Mesenchymal stem cell (in vitro differentiated cells and primary cell): ENCODE data around the gene FAM110A.

Source experiments
- DNase-seq: peaks from one replicate; pipeline ENCODE4 v3.0.0-alpha.2; 2013
- H2AFZ ChIP-seq: one replicate; pipeline ENCODE4 v1.6.1; 2013; ENCODE audit warnings: low read depth, mild to moderate bottlenecking, control low read depth, inconsistent platforms, low read length, moderate library complexity
- H2AK5ac ChIP-seq: 2 replicates; pipeline ENCODE4 v1.6.1; 2013; ENCODE audit warnings: low read length, moderate library complexity, mild to moderate bottlenecking, inconsistent platforms; ENCODE audit not compliant: severe bottlenecking
- H2BK120ac ChIP-seq: one replicate; pipeline ENCODE4 v1.6.1; 2013; ENCODE audit warnings: low read depth, mild to moderate bottlenecking, inconsistent platforms, low read length, moderate library complexity
- H2BK12ac ChIP-seq, 2 experiments: one replicate each; pipeline ENCODE4 v1.6.1; 2013; ENCODE audit warnings: inconsistent platforms in 2 of 2, low read length in 2 of 2, mild to moderate bottlenecking in 2 of 2, moderate library complexity in 2 of 2, control low read depth in 1 of 2
- H2BK15ac ChIP-seq: one replicate; pipeline ENCODE4 v1.6.1; 2013; ENCODE audit warnings: mild to moderate bottlenecking, low read depth, inconsistent platforms; ENCODE audit not compliant: poor library complexity, severe bottlenecking
- H2BK5ac ChIP-seq: 2 replicates; pipeline ENCODE4 v1.6.1; 2013; ENCODE audit warnings: low read depth, mild to moderate bottlenecking, low read length, control low read depth, inconsistent platforms; ENCODE audit not compliant: poor library complexity, severe bottlenecking
- H3K14ac ChIP-seq, 2 experiments: one replicate each; pipeline ENCODE4 v1.6.1; 2013; ENCODE audit warnings: inconsistent platforms in 2 of 2, low read length in 2 of 2, control low read depth in 1 of 2, mild to moderate bottlenecking in 1 of 2, moderate library complexity in 1 of 2
- H3K18ac ChIP-seq, 2 experiments: one replicate each; pipeline ENCODE4 v1.6.1; 2013; ENCODE audit warnings: inconsistent platforms in 2 of 2, low read length in 2 of 2, control low read depth in 1 of 2, low read depth in 1 of 2, mild to moderate bottlenecking in 1 of 2
- H3K23ac ChIP-seq, 2 experiments: one replicate each; pipeline ENCODE4 v1.6.1; 2013; ENCODE audit warnings: inconsistent platforms in 2 of 2, low read length in 2 of 2, mild to moderate bottlenecking in 2 of 2, moderate library complexity in 2 of 2, control low read depth in 1 of 2
- H3K27ac ChIP-seq: 2 replicates; pipeline ENCODE4 v1.5.1; 2013; ENCODE audit warnings: mild to moderate bottlenecking, moderate library complexity, low read length, control low read depth, inconsistent platforms; ENCODE audit not compliant: poor library complexity, severe bottlenecking
- H3K27me3 ChIP-seq, 2 experiments: 2 replicates each; pipeline versions ENCODE4 v1.6.1 to v1.7.0; 2013; ENCODE audit warnings: low read length in 2 of 2, mild to moderate bottlenecking in 2 of 2, moderate library complexity in 2 of 2, control low read depth in 1 of 2, inconsistent platforms in 1 of 2; ENCODE audit not compliant: control insufficient read depth in 1 of 2, insufficient read depth in 1 of 2
- H3K36me3 ChIP-seq, 2 experiments: 2 replicates each; pipeline versions ENCODE4 v1.6.1 to v1.7.0; 2013; ENCODE audit warnings: low read length in 2 of 2, control low read depth in 1 of 2, inconsistent platforms in 1 of 2, low read depth in 1 of 2, mild to moderate bottlenecking in 1 of 2; ENCODE audit not compliant: insufficient read depth in 2 of 2, control insufficient read depth in 1 of 2
- H3K4ac ChIP-seq, 2 experiments: one replicate each; pipeline ENCODE4 v1.6.1; 2013; ENCODE audit warnings: inconsistent platforms in 2 of 2, low read length in 2 of 2, mild to moderate bottlenecking in 2 of 2, moderate library complexity in 2 of 2, control low read depth in 1 of 2, low read depth in 1 of 2
- H3K4me1 ChIP-seq: 2 replicates; pipeline ENCODE4 v1.6.1; 2013; ENCODE audit warnings: low read depth, low read length, control low read depth; ENCODE audit not compliant: control insufficient read depth, insufficient read depth
- H3K4me2 ChIP-seq: 2 replicates; pipeline ENCODE4 v1.6.1; 2013; ENCODE audit warnings: low read length, mild to moderate bottlenecking, inconsistent platforms; ENCODE audit not compliant: poor library complexity, severe bottlenecking
- H3K4me3 ChIP-seq, 2 experiments: 2 replicates each; pipeline versions ENCODE4 v1.5.1 to v1.7.0; 2013; ENCODE audit warnings: low read length in 2 of 2, mild to moderate bottlenecking in 2 of 2, control low read depth in 1 of 2, low read depth in 1 of 2; ENCODE audit not compliant: insufficient read depth in 1 of 2
- H3K79me1 ChIP-seq: replicated peaks from 2 replicates; pipeline ENCODE4 v1.6.1; 2013; ENCODE audit warnings: mild to moderate bottlenecking, control low read depth, low read length, inconsistent platforms; ENCODE audit not compliant: poor library complexity, severe bottlenecking
- H3K9ac ChIP-seq: 2 replicates; pipeline ENCODE4 v1.7.0; 2013; ENCODE audit warnings: mild to moderate bottlenecking, low read length, moderate library complexity
- H3K9me3 ChIP-seq: 2 replicates; pipeline ENCODE4 v1.7.0; 2013; ENCODE audit warnings: mild to moderate bottlenecking, low read length; ENCODE audit not compliant: control insufficient read depth
- H4K8ac ChIP-seq: one replicate; pipeline ENCODE4 v1.6.1; 2013; ENCODE audit warnings: inconsistent platforms, mild to moderate bottlenecking, low read length, moderate library complexity
- H4K91ac ChIP-seq: one replicate; pipeline ENCODE4 v1.6.1; 2013; ENCODE audit warnings: mild to moderate bottlenecking, low read length, inconsistent platforms
- WGBS: methylation state at CpG from one replicate; pipeline ENCODE4 v1.1.7; 2013; ENCODE audit warnings: mixed read lengths; 5-methylcytosine and 5-hydroxymethylcytosine counted together

FAM110A gene

GRCh38 chr20:823574-823902 lies 10.0 kb upstream of the FAM110A start:
- H2BK15ac ChIP-seq = no peak overlapping the region
- no peak overlapping the region for H4K91ac ChIP-seq
- no peak overlapping the region for H4K8ac ChIP-seq
- WGBS = 90% methylated on average over 4 of the region's 4 CpGs
- no peak overlapping the region for H3K4ac ChIP-seq
- no peaks in the 10 kb centered on the region for H3K79me1 ChIP-seq
- H2BK5ac ChIP-seq = no peak overlapping the region
- no peak overlapping the region for H3K4me3 ChIP-seq
- no peak overlapping the region for H2AK5ac ChIP-seq
- DNase-seq = no peak
- no peaks in the 10 kb centered on the region for H3K36me3 ChIP-seq
- no peak overlapping the region for H2AFZ ChIP-seq
- no peak overlapping the region for H3K9ac ChIP-seq
- no peaks in the 10 kb centered on the region for H3K27me3 ChIP-seq
- H2BK12ac ChIP-seq = no peak overlapping the region
- no peak overlapping the region for H3K23ac ChIP-seq
- peaks cover 4% of the 10 kb centered on the region for H3K9me3 ChIP-seq
- no peak overlapping the region for H3K27ac ChIP-seq
- no peak overlapping the region for H3K14ac ChIP-seq
- H3K4me2 ChIP-seq = no peak overlapping the region
- H3K18ac ChIP-seq = no peak overlapping the region
- no peak overlapping the region for H2BK120ac ChIP-seq
- no peaks in the 10 kb centered on the region for H3K4me1 ChIP-seq

GRCh38 chr20:824490-824889 lies 9.0 kb upstream of the FAM110A start:
- Histone ChIP-seq H3K27me3 (no peaks in the 10 kb centered on the region), H3K4me3 (no peak overlapping the region), H2BK120ac (no peak overlapping the region), H3K14ac (no peak overlapping the region), H4K8ac (no peak overlapping the region), H2AFZ (no peak overlapping the region), H2BK12ac (no peak overlapping the region), H3K4ac (no peak overlapping the region), H2BK5ac (no peak overlapping the region), H2BK15ac (no peak overlapping the region), H3K9ac (no peak overlapping the region), H2AK5ac (no peak overlapping the region), H4K91ac (no peak overlapping the region), H3K9me3 (peaks cover 4% of the 10 kb centered on the region), H3K79me1 (no peaks in the 10 kb centered on the region), H3K18ac (no peak overlapping the region), H3K23ac (no peak overlapping the region), H3K4me2 (no peak overlapping the region), H3K4me1 (no peaks in the 10 kb centered on the region), H3K36me3 (no peaks in the 10 kb centered on the region), H3K27ac (no peak overlapping the region)
- no peak for DNase-seq
- WGBS = 100% methylated on average over 1 of the region's 4 CpGs

- H3K27me3 ChIP-seq = no peaks in the 10 kb centered on the region
- H4K8ac ChIP-seq = no peak overlapping the region
- H2BK12ac ChIP-seq = no peak overlapping the region
- H3K4ac ChIP-seq = no peak overlapping the region
- H3K18ac ChIP-seq = no peak overlapping the region
- H3K9me3 ChIP-seq = peaks cover 4% of the 10 kb centered on the region
- H3K9ac ChIP-seq = no peak overlapping the region
- H3K4me3 ChIP-seq = no peak overlapping the region
- no peak overlapping the region for H2AFZ ChIP-seq
- H2AK5ac ChIP-seq = no peak overlapping the region
- H2BK15ac ChIP-seq = no peak overlapping the region
- no peak overlapping the region for H3K27ac ChIP-seq
- no peaks in the 10 kb centered on the region for H3K79me1 ChIP-seq
- no peak overlapping the region for H2BK120ac ChIP-seq
- H4K91ac ChIP-seq = no peak overlapping the region
- H3K4me2 ChIP-seq = no peak overlapping the region
- H2BK5ac ChIP-seq = no peak overlapping the region
- no peak overlapping the region for H3K14ac ChIP-seq
- no peaks in the 10 kb centered on the region for H3K4me1 ChIP-seq
- no peak overlapping the region for H3K23ac ChIP-seq
- 72% methylated on average over 4 of the region's 4 CpGs for WGBS
- DNase-seq = no peak
- H3K36me3 ChIP-seq = no peaks in the 10 kb centered on the region
These were observed 8.6 kb upstream of the FAM110A start for GRCh38 chr20:824916-825315.

GRCh38 chr20:825710-826421 lies 7.6 kb upstream of the FAM110A start:
- no peaks in the 10 kb centered on the region for H3K27me3 ChIP-seq
- no peak overlapping the region for H4K91ac ChIP-seq
- H2BK5ac ChIP-seq = no peak overlapping the region
- no peak overlapping the region for H2AFZ ChIP-seq
- no peak overlapping the region for H3K9ac ChIP-seq
- no peak overlapping the region for H3K23ac ChIP-seq
- H3K4me3 ChIP-seq = no peak overlapping the region
- no peak overlapping the region for H3K27ac ChIP-seq
- no peak overlapping the region for H3K18ac ChIP-seq
- H3K14ac ChIP-seq = no peak overlapping the region
- no peak overlapping the region for H2BK120ac ChIP-seq
- H3K4me2 ChIP-seq = no peak overlapping the region
- no peak overlapping the region for H2BK15ac ChIP-seq
- no peaks in the 10 kb centered on the region for H3K36me3 ChIP-seq
- no peak overlapping the region for H3K4ac ChIP-seq
- WGBS = 96% methylated on average over 9 of the region's 9 CpGs
- no peak overlapping the region for H2BK12ac ChIP-seq
- H2AK5ac ChIP-seq = no peak overlapping the region
- H3K9me3 ChIP-seq = peaks cover 4% of the 10 kb centered on the region
- no peaks in the 10 kb centered on the region for H3K4me1 ChIP-seq
- no peak for DNase-seq
- no peak overlapping the region for H4K8ac ChIP-seq
- H3K79me1 ChIP-seq = no peaks in the 10 kb centered on the region
